Measurements from ENCODE around the gene SCLT1.

Gene SCLT1

GRCh38 chr4:128880662-128881061, 212.7 kb downstream of the SCLT1 start:
- no peak for TF ChIP-seq CTCF (IDR thresholded peaks at IDR 0.05; ENCODE audit: borderline replicate concordance, insufficient read depth, low read depth, low read length)
- no peak overlapping the region for H3K4me3 ChIP-seq (ENCODE audit: low read depth, low read length)

DNA sequence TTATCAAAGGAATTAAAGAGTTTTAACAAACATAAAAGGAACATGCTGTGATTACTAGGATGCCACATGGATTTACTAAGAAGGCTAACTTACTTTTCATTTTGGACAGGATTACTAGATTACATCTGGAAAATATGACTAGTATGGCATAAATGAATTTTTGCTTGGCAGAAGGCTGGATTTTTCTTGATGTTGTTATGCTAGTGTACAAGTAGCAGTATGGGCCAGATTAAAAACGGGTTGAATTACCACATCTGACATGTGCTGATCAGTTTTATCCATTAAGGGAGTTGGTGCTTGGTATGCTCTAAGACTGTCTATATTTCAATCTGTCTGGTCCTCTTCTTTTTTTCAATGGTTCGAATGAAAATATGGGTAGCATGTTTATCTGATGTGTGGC, 213.4 kb downstream of the SCLT1 start:
- no peak overlapping the region for H3K4me3 ChIP-seq (ENCODE audit: low read depth, low read length)
- TF ChIP-seq CTCF (IDR thresholded peaks at IDR 0.05; ENCODE audit: borderline replicate concordance, insufficient read depth, low read depth, low read length) = no peak

DNA sequence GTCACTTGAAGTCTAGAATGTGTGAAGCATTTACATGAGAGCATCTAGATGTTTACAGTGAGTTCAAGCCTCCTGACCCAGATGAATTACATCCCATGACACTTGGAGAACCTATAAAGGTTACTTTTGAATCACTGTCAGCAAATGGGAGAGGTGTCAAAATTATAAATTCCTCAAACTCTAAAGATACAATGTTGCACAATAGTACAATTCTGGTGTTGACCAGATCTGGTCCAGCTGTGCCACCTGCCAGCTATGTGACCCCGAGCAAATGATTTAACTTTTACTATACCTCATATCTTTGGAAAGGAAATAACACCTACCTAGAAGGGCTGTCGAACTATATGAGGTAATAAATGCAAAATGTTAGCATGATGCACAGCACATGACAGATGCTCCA, 214.1 kb downstream of the SCLT1 start:
- no peak overlapping the region for H3K4me3 ChIP-seq (ENCODE audit: low read depth, low read length)
- no peak for TF ChIP-seq CTCF (IDR thresholded peaks at IDR 0.05; ENCODE audit: borderline replicate concordance, insufficient read depth, low read depth, low read length)

DNA sequence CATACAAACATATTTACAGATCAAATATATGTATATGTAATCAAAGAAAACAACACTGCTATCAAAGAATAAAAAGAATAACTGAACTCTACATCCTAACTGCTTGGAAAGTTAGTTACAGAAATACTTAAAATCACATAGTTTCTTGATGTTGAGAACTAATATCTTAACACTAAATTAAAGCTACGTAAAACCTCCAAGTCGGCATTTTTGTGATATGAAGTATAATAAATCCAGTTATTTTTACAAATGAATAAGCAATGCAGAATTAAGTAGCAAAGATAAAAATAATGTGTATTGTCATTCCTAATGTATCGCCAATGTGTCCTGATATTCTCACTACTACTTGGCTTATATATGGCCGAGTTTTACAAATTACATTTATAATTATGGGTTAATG, 215.4 kb downstream of the SCLT1 start:
- TF ChIP-seq CTCF (IDR thresholded peaks at IDR 0.05; ENCODE audit: borderline replicate concordance, insufficient read depth, low read depth, low read length) = no peak
- no peak overlapping the region for H3K4me3 ChIP-seq (ENCODE audit: low read depth, low read length)

DNA sequence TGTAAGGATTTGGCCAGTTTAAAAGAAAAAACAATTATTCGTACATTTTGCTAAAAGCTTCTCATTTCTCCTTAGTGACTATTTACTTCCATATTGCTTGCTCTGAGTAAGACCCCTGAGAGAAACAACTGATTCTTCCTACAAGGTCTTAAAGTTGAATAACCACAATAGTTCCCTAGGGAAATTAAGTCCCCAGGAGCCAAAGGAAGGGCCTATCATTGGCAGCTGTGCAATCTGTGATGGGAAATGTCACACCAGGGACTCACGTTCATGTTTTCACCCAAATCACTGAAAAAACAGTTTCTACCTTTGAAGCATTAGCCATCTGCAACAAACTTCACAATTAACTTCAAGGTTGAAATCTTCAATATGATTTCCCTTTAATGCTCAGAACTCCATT, 217.1 kb downstream of the SCLT1 start:
- no peak overlapping the region for H3K4me3 ChIP-seq (ENCODE audit: low read depth, low read length)
- no peak for TF ChIP-seq CTCF (IDR thresholded peaks at IDR 0.05; ENCODE audit: borderline replicate concordance, insufficient read depth, low read depth, low read length)

GRCh38 chr4:128871948-128872347, 221.4 kb downstream of the SCLT1 start:
- no peak for TF ChIP-seq CTCF (IDR thresholded peaks at IDR 0.05; ENCODE audit: borderline replicate concordance, insufficient read depth, low read depth, low read length)
- no peak overlapping the region for H3K4me3 ChIP-seq (ENCODE audit: low read depth, low read length)

GRCh38 chr4:128869776-128870509, 223.4 kb downstream of the SCLT1 start:
- no peak overlapping the region for H3K4me3 ChIP-seq (ENCODE audit: low read depth, low read length)
- TF ChIP-seq CTCF (IDR thresholded peaks at IDR 0.05; ENCODE audit: borderline replicate concordance, insufficient read depth, low read depth, low read length) = no peak

Measured in GM12875 (cell line).